ENCODE measurements around the gene YPEL1. TPM values are rescaled to one million over a fixed set of nuclear protein-coding genes. Genes with fewer than 3 reads are reported as not detected.

The YPEL1 gene
- total and polyA plus RNA-seq, 10 of the 15 experiments (the other 5 are each of a cell fraction or from before 2014, with no cell fraction given): 0.13 to 5.0 (median 1.6) TPM

GRCh38 chr22:21707677-21708076, 27.9 kb downstream of the YPEL1 start (continued):
- TF ChIP-seq EP300 (IDR thresholded peaks at IDR 0.05; ENCODE audit: borderline replicate concordance in 1 of 2, control insufficient read depth in 1 of 2, low read depth in 2 of 2, low read length in 2 of 2) (no peak), FOXM1 (IDR thresholded peaks at IDR 0.05; ENCODE audit: low read depth, low read length) (no peak), BCL3 (IDR thresholded peaks at IDR 0.05; ENCODE audit: borderline replicate concordance, insufficient read depth, low read depth, low read length, poor library complexity, severe bottlenecking) (no peak), ZNF217 (IDR thresholded peaks at IDR 0.05) (no peak)

GRCh38 chr22:21703684-21704316, 31.8 kb downstream of the YPEL1 start:
- intact Hi-C loops (cut with micrococcal nuclease; ENCODE audit: unreplicated experiment): no loop called here
- no peaks in the 10 kb centered on the region for H3K9me3 ChIP-seq (replicated peaks; ENCODE audit: control insufficient read depth, insufficient read depth, low read length)
- TF ChIP-seq TBL1XR1 (IDR thresholded peaks at IDR 0.05; ENCODE audit: low read depth, low read length): no peak
- TF ChIP-seq ATF2 (IDR thresholded peaks at IDR 0.05; ENCODE audit: low read length): no peak
- TF ChIP-seq PAX5 (IDR thresholded peaks at IDR 0.05; ENCODE audit: borderline replicate concordance, low read depth, low read length): no peak
- TF ChIP-seq GATAD2B (conservative IDR thresholded peaks at IDR 0.05; ENCODE audit: low read depth): no peak
- TF ChIP-seq MEF2A (IDR thresholded peaks at IDR 0.05; ENCODE audit: insufficient read depth, low read depth, low read length): no peak
- no peak for TF ChIP-seq CREB1 (IDR thresholded peaks at IDR 0.05; ENCODE audit: low read depth)
- no peak for TF ChIP-seq BHLHE40 (IDR thresholded peaks at IDR 0.05; ENCODE audit: borderline replicate concordance in 1 of 2, low read depth in 2 of 2, low read length in 1 of 2)
- no peak for TF ChIP-seq NR2C1 (IDR thresholded peaks at IDR 0.05)
- TF ChIP-seq MAX (IDR thresholded peaks at IDR 0.05; ENCODE audit: low read depth, low read length): no peak
- FAIRE-seq (no peak), ATAC-seq (no peak), DNase-seq (ENCODE audit: low read depth, low spot score) (no peak)
- RAD21 ChIA-PET (ENCODE audit: unreplicated experiment): no interaction called here
- 86% methylated on average over 30 of the region's 31 CpGs for WGBS (ENCODE audit: insufficient coverage, insufficient replicate concordance, low lambda C conversion rate, missing lambda C conversion rate)
- H2AFZ ChIP-seq (ENCODE audit: control insufficient read depth, low read depth, low read length): no peak overlapping the region
- SMC1A ChIA-PET (ENCODE audit: uncharacterized antibody, unreplicated experiment): no interaction called here
- no peaks in the 10 kb centered on the region for H3K36me3 ChIP-seq (ENCODE audit: control insufficient read depth in 2 of 2, insufficient read depth in 2 of 2, low read length in 1 of 2)
- H3K27me3 ChIP-seq (replicated peaks in 1 of 2; ENCODE audit: control insufficient read depth in 2 of 2, insufficient read depth in 2 of 2, low read length in 1 of 2): no peaks in the 10 kb centered on the region
- H3K4me1 ChIP-seq (ENCODE audit: control insufficient read depth, insufficient read depth, low read length): no peaks in the 10 kb centered on the region
- H3K9ac ChIP-seq (ENCODE audit: control insufficient read depth, insufficient read depth, low read length): no peak overlapping the region
- in situ Hi-C loops (cut with MboI): loop anchor here (25.0 kb wide), 1 partner anchor 1209 kb away; no protein-coding TSS in a partner anchor
- POLR2A ChIA-PET: no interaction called here
- BruUV-seq (replicated peaks): no TSS peak
- H4K20me1 ChIP-seq (ENCODE audit: control insufficient read depth, insufficient read depth): no peaks in the 10 kb centered on the region
- H3K79me2 ChIP-seq (ENCODE audit: control insufficient read depth, insufficient read depth, low read length): no peaks in the 10 kb centered on the region
- CTCF ChIA-PET: no interaction called here
- H3K4me2 ChIP-seq (ENCODE audit: control insufficient read depth, insufficient read depth): no peak overlapping the region
- H3K4me3 ChIP-seq: no peak overlapping the region
- H3K27ac ChIP-seq (ENCODE audit: control insufficient read depth, insufficient read depth): no peak overlapping the region

Measured in GM12878 (cell line).